NCI-H774 (cell line): Measurements from ENCODE around the gene ATP8A2.
"Not testable (repeated sequence)": the region's sequence is repeated elsewhere in the genome, so short reads cannot be mapped to it uniquely, and the experiment has no call there.

ENCODE experiments used
- DNase-seq: peaks from one replicate; lab custom pipeline; 2025; lab: John Stamatoyannopoulos, UW

Gene ATP8A2

GRCh38 chr13:25923217-25924085 is 551.7 kb downstream of the ATP8A2 start:
- DNase-seq: no peak

DNA sequence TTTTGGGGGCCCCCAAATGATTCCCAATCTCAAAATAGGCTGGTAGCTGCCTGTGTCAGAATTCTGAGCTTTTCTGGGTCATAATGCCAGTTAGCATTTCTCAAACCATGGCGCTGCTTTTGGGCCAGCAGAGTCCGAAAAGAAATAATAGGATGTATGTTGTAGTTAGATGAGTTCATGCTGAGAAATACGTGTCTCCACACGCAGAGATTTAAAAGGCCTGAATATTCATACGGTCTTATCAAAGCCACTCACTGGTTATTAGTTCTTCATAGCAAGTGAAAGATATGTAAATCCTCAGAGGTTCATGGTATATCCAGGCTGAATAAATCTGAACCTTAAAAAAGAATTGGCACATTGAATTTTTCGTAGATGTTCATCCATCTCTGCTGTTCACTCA is 555.6 kb downstream of the ATP8A2 start:
- no peak for DNase-seq

GRCh38 chr13:25927932-25928331 is 556.2 kb downstream of the ATP8A2 start:
- no peak for DNase-seq

DNA sequence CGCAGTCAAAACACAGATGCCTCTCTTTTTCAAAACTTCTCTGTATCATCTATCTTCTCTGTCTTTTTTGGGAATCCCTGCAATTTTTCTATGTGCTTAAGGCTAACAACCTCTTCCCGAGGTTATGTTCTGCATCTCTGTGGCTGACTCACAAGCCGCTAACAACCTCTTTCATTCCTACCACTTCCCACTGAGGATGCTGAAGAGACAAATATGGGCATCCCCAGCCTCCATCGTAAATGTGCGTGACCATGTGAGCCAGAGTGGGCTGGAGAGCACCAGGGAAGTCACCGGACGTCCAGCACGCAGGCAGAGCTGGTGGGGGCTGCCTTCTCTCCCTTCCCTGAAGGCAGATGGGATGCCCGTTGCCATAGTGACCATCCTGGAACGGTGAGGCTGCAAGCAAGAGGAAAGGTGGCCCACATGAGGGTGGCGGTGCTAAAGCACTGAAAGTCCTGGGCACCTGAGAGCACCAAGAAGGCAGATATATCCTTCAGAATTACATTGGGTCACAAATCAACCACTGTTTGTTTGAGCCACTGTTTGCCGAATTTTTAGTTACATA is 557.2 kb downstream of the ATP8A2 start:
- DNase-seq: no peak

DNA sequence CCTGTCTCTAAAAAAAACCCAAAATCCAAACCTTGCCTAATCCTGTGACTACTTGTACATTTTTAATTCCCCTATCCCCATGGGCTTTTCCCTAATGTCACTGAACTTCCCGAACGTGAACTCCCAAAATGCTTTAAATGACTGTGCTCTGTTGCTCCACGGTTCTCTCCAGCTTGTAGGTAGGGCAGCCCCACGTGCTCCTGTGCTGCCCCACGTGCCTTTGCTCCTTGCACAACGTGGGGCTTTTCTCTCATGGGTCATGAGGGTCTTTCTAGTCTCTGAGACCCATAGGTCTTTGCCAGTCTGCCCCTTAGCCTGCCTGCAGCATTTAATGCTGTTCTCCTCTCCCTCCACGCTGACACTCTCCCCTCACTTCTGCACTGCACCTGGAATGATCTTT is 558.0 kb downstream of the ATP8A2 start:
- DNase-seq: no peak

DNA sequence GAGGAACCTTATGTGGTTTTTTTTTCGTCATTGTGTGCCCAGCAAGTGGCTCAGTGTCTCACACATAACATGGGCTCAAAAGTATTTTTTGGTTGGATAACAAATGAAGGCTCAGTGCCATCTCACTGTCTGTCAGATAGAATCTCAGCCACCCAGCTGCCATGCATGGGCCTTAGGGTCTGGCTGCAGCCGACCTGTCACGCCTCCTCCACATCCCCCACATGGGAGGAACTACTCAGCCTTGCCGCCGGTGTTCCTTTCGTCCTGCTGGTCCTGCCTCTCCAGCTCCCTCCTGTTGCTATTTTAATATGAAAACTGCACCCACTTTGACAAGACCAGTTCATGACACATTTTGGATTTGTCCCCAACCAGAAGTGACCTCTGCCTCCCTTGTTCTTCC is 558.9 kb downstream of the ATP8A2 start:
- no peak for DNase-seq

DNA sequence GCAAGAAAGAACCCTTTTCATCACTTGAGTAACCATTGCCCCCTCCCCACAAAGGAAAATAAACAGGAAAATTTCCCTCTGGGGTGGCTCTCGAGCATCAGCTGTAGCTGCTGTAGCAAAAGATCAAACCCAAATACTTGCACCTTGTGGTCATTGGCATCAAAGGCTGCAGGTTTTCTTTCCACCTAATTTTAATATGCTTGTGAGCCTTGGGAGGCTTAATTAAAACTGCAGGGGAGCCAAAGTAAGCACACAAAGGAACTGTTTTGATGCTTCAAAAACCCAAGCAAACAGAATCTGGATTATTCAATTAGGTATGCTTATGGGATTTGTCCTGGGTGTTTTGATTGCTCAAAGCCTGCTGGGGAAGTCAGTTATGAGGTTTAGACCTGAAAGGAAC is 560.6 kb downstream of the ATP8A2 start:
- DNase-seq: no peak

DNA sequence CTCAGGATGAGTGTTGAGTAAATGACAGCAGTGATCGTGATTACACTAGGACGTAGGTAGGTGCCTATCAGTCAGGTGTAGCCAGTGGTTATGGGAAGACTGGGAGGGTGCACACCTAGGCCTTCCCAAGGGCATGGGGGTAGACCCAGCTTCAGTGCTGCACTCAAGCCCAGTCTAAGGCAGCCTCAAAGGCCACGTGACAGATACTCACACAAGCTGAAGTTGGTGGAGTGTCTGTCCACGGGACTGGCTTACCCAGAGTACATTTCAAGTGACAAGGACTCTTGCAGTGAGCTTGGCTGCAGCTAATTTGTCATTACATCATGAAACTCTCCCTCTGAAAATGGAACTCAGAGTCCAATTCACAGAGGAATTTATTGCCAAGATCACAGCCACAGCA is 561.7 kb downstream of the ATP8A2 start:
- DNase-seq: no peak

GRCh38 chr13:25934127-25934526 is 562.4 kb downstream of the ATP8A2 start:
- no peak for DNase-seq

- DNase-seq: no peak
Measured at GRCh38 chr13:25939961-25940687, 568.4 kb downstream of the ATP8A2 start.

GRCh38 chr13:25943081-25943480 is 571.3 kb downstream of the ATP8A2 start:
- no peak for DNase-seq

- no peak for DNase-seq
Measured at GRCh38 chr13:25943658-25944057, 571.9 kb downstream of the ATP8A2 start.

GRCh38 chr13:25945596-25945995 is 573.8 kb downstream of the ATP8A2 start:
- no peak for DNase-seq

GRCh38 chr13:25946321-25946720 is 574.5 kb downstream of the ATP8A2 start:
- DNase-seq: no peak

GRCh38 chr13:25948910-25949309 is 577.1 kb downstream of the ATP8A2 start:
- no peak for DNase-seq

GRCh38 chr13:25951831-25952230 is 580.1 kb downstream of the ATP8A2 start:
- DNase-seq: no peak

DNA sequence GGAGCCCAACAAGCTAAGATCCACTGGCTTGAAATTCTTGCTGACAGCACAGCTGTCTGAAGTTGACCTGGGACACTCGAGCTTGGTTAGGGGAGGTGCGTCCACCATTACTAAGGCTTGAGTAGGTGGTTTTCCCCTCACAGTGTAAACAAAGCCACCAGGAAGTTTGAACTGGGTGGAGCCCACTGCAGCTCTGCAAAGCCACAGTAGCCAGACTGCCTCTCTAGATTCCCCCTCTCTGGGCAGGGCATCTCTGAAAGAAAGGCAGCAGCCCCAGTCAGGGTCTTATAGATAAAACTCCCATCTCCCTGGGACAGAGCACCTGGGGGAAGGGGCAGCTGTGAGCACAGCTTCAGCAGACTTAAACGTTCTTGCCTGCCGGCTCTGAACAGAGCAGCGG is 582.3 kb downstream of the ATP8A2 start:
- not testable (repeated sequence) for DNase-seq

- DNase-seq: not testable (repeated sequence)
Measured at GRCh38 chr13:25954943-25955342, 583.2 kb downstream of the ATP8A2 start.

- no peak for DNase-seq
Measured at GRCh38 chr13:25958986-25959385, 587.2 kb downstream of the ATP8A2 start.

DNA sequence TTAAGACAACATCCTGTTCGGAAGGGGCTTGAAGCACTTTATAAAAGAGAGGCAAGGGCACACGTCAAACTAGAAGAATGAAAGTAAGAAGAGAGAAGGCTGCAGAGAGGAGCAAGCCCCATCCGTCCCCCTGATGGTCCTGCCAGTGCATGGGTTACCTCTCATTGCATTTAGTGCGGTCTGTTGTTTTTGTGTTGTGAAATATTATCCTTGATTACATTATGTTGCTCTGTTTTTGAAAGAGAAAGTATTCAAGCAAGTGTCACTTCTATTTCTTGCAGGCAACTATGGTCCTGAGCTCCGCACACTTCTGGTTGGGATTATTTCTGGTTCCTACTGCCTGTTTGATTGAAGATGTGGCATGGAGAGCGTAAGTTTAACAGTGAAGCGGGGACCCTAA is 589.5 kb downstream of the ATP8A2 start:
- no peak for DNase-seq

- DNase-seq: no peak
Measured at GRCh38 chr13:25963674-25964073, 591.9 kb downstream of the ATP8A2 start.

DNA sequence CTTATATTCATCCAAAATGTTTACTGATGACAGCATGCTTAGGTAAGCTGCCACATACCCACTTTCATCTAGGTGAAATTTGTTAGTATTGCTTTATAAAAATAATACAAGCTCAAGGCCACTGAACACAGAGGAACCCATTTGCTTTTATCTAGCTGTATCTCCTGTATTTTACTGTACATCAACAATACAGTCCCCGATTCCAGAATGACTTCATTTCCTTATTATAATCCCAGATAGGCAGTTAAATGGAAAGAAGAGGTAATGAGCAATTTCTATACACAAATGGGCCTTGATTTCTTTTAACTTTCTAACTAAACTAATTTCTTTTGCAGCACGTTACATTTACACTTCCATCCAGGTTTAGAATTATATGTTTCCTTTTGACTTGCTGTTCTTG is 593.8 kb downstream of the ATP8A2 start:
- DNase-seq: no peak

GRCh38 chr13:25966086-25966485 is 594.3 kb downstream of the ATP8A2 start:
- DNase-seq: no peak
